ENCODE results near the gene ANKDD1B. TPM values are rescaled to one million over a fixed set of nuclear protein-coding genes. Genes with fewer than 3 reads are reported as not detected.

ANKDD1B gene
- total and polyA plus RNA-seq, 2 of the 13 experiments (the other 11 are each of a cell fraction or from before 2014, with no cell fraction given): 0.12 to 0.27 TPM

DNA sequence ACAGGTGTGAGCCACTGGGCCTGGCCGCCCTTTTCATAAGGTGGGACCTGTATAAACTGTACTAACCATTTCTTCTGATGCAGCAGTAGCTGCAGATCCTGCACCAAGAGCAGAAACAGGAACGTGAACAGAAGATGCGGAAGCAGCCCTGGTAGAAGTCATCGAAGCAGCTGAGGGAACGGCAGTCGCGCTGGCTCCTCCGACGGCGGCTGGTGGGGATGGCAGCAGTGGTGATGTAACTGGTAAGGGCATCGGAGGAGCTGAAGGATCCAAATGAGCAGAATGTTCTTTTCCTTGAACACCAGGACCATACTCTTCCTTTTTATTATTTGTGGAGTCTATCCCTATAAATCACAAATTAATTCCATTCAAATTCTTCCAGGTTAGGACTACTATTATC, 73.9 kb downstream of the ANKDD1B start:
- in situ Hi-C loops (cut with HindIII; ENCODE audit: extremely low pct_ligation_motif_present, low pct_unique_long_range_greater_than_20kb): no loop called here

DNA sequence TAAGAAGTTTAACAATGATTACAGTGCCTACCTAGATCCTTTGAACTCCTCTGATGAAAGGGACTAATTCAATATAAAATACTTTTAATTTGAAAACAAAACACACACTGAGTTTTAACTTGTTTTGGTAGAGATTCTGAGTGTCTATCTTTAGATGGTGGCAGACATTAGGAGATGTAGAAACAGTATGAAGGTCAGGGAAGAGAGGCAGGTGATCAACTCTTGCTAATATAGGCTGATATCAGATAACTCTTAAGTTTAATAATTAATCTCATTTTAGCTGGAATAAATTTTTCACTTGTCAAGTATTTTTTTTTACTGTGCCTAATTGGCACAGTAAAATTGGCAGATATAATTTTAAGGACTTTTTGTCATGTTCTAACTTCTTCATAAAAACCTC, 75.2 kb downstream of the ANKDD1B start:
- DNase-seq (ENCODE audit: low spot score) (no peak), FAIRE-seq (no peak), ATAC-seq (no peak)
- Histone ChIP-seq H3K4me3 (replicated peaks in 1 of 3; ENCODE audit: insufficient read depth in 1 of 3, low read depth in 2 of 3, low read length in 3 of 3) (no peak overlapping the region), H4K20me1 (ENCODE audit: insufficient read depth, low read length) (no peaks in the 10 kb centered on the region; the same call in 1 of the 2 replicates), H3K36me3 (replicated peaks in 1 of 2; ENCODE audit: control insufficient read depth in 1 of 2, insufficient read depth in 2 of 2, low read length in 2 of 2) (peaks cover 1 to 3% of the 10 kb centered on the region in 2 experiments; a peak in 2 of 5 replicates), H3K9ac (ENCODE audit: insufficient read depth, low read depth, low read length) (no peak overlapping the region), H3K4me1 (ENCODE audit: insufficient read depth, low read length) (no peaks in the 10 kb centered on the region), H3K4me2 (ENCODE audit: low read depth, low read length) (no peak overlapping the region), H3K79me2 (ENCODE audit: insufficient read depth, low read length) (no peaks in the 10 kb centered on the region), H3K27me3 (ENCODE audit: control insufficient read depth in 1 of 2, insufficient read depth in 2 of 2, low read length in 2 of 2) (no peaks in the 10 kb centered on the region), H3K9me3 (ENCODE audit: low read length) (no peaks in the 10 kb centered on the region), H3K27ac (ENCODE audit: extremely low read length, insufficient read depth, low read length) (no peak overlapping the region), H2AFZ (ENCODE audit: low read length) (no peak overlapping the region)
- POLR2A ChIA-PET: no interaction called here
- CTCF ChIA-PET (ENCODE audit: low intra/inter-chr PET ratio, low total read pairs): no interaction called here
- TF ChIP-seq, protein P1, sequence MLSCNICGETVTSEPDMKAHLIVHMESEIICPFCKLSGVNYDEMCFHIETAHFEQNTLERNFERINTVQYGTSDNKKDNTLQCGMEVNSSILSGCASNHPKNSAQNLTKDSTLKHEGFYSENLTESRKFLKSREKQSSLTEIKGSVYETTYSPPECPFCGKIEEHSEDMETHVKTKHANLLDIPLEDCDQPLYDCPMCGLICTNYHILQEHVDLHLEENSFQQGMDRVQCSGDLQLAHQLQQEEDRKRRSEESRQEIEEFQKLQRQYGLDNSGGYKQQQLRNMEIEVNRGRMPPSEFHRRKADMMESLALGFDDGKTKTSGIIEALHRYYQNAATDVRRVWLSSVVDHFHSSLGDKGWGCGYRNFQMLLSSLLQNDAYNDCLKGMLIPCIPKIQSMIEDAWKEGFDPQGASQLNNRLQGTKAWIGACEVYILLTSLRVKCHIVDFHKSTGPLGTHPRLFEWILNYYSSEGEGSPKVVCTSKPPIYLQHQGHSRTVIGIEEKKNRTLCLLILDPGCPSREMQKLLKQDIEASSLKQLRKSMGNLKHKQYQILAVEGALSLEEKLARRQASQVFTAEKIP (CRISPR knock-in tag; IDR thresholded peaks at IDR 0.05; ENCODE audit: borderline replicate concordance): no peak
- TF ChIP-seq, protein P2, sequence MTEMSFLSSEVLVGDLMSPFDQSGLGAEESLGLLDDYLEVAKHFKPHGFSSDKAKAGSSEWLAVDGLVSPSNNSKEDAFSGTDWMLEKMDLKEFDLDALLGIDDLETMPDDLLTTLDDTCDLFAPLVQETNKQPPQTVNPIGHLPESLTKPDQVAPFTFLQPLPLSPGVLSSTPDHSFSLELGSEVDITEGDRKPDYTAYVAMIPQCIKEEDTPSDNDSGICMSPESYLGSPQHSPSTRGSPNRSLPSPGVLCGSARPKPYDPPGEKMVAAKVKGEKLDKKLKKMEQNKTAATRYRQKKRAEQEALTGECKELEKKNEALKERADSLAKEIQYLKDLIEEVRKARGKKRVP (CRISPR knock-in tag; IDR thresholded peaks at IDR 0.05): no peak
- TF ChIP-seq TBX2 (CRISPR knock-in tag; IDR thresholded peaks at IDR 0.05; ENCODE audit: borderline replicate concordance) (no peak), ZNF557 (CRISPR knock-in tag; IDR thresholded peaks at IDR 0.05) (no peak), CEBPB (IDR thresholded peaks at IDR 0.05; ENCODE audit: borderline replicate concordance, low read depth, low read length) (no peak), ZNF572 (CRISPR knock-in tag; IDR thresholded peaks at IDR 0.05) (no peak), SMAD1 (CRISPR knock-in tag; IDR thresholded peaks at IDR 0.05; ENCODE audit: borderline replicate concordance, low read depth) (no peak), SIN3B (IDR thresholded peaks at IDR 0.05; ENCODE audit: low read length) (no peak)
- intact Hi-C loops (cut with micrococcal nuclease; ENCODE audit: unreplicated experiment) (loop anchor here (10.0 kb wide), 1 partner anchor 172 kb away; the partner anchor contains the start of genes CERT1 and POLK), in situ Hi-C loops (cut with HindIII; ENCODE audit: extremely low pct_ligation_motif_present, low pct_unique_long_range_greater_than_20kb) (no loop called here)
- no TSS peak for BruUV-seq (replicated peaks)

More for the DNA sequence above, 73.9 kb downstream of the ANKDD1B start:
- POLR2A ChIA-PET: no interaction called here
- FAIRE-seq (no peak), DNase-seq (ENCODE audit: low spot score) (no peak), ATAC-seq (no peak)
- Histone ChIP-seq H3K27ac (ENCODE audit: extremely low read length, insufficient read depth, low read length) (no peak overlapping the region), H3K9me3 (ENCODE audit: low read length) (no peaks in the 10 kb centered on the region), H3K9ac (ENCODE audit: insufficient read depth, low read depth, low read length) (no peak overlapping the region), H4K20me1 (ENCODE audit: insufficient read depth, low read length) (no peaks in the 10 kb centered on the region), H3K4me3 (replicated peaks in 1 of 3; ENCODE audit: insufficient read depth in 1 of 3, low read depth in 2 of 3, low read length in 3 of 3) (no peak overlapping the region), H3K79me2 (ENCODE audit: insufficient read depth, low read length) (no peaks in the 10 kb centered on the region), H3K4me1 (ENCODE audit: insufficient read depth, low read length) (0 out of 2 replicates have a peak, but pooled peaks cover 4% of the 10 kb centered on the region), H2AFZ (ENCODE audit: low read length) (no peak overlapping the region), H3K27me3 (ENCODE audit: control insufficient read depth in 1 of 2, insufficient read depth in 2 of 2, low read length in 2 of 2) (no peaks in the 10 kb centered on the region), H3K4me2 (ENCODE audit: low read depth, low read length) (no peak overlapping the region), H3K36me3 (replicated peaks in 1 of 2; ENCODE audit: control insufficient read depth in 1 of 2, insufficient read depth in 2 of 2, low read length in 2 of 2) (peaks cover 1 to 3% of the 10 kb centered on the region in 2 experiments; a peak in 2 of 5 replicates)
- intact Hi-C loops (cut with micrococcal nuclease; ENCODE audit: unreplicated experiment): loop anchor here (10.0 kb wide), 1 partner anchor 170 kb away; the partner anchor contains the start of genes CERT1 and POLK
- TF ChIP-seq MED13 (CRISPR knock-in tag; IDR thresholded peaks at IDR 0.05): no peak
- no TSS peak for BruUV-seq (replicated peaks)
- CTCF ChIA-PET (ENCODE audit: low intra/inter-chr PET ratio, low total read pairs): no interaction called here
- 98% methylated on average over 11 of the region's 11 CpGs for WGBS (ENCODE audit: low lambda C conversion rate)
